Activated B cell treated with CpG ODN at 0.5 μM for 24 hours (primary cell): Measurements from ENCODE around the gene VAV2. TPM values are rescaled to one million over a fixed set of nuclear protein-coding genes. Genes with fewer than 3 reads are reported as not detected.
A peak's percentile ranks its signal among the peaks of the same experiment; 100 is the strongest.

Experiments used
- ATAC-seq: fragments of 200-7000 bp; cut with Tn5 transposase; one replicate; pipeline ENCODE4 v1.10.0; 2021; ENCODE audit warnings: low read depth, mild to moderate bottlenecking, moderate library complexity
- CTCF ChIA-PET: fragments of 350-600 bp; sonication (Branson Sonifier 250); formaldehyde crosslinking; loops from one replicate; lab custom pipeline; 2021; ENCODE audit warnings: antibody characterized with exemption; lab: Charles Lee
- POLR2A ChIA-PET: fragments of 350-600 bp; sonication (Branson Sonifier 250); formaldehyde crosslinking; loops from one replicate; lab custom pipeline; 2021; ENCODE audit warnings: antibody characterized with exemption; lab: Charles Lee
- DNase-seq: peaks from one replicate; pipeline ENCODE4 v3.0.0; 2022
- H3K27ac Mint-ChIP-seq: one replicate; pipeline ENCODE4 v1.8.0; 2020; ENCODE audit warnings: mixed read lengths
- H3K27me3 Mint-ChIP-seq: one replicate; pipeline ENCODE4 v1.8.0; 2021; ENCODE audit warnings: mixed read lengths
- H3K36me3 Mint-ChIP-seq: one replicate; pipeline ENCODE4 v1.8.0; 2021; ENCODE audit warnings: low read depth, mixed read lengths
- H3K4me1 Mint-ChIP-seq: one replicate; pipeline ENCODE4 v1.8.0; 2021; ENCODE audit warnings: mixed read lengths
- H3K4me3 Mint-ChIP-seq: one replicate; pipeline ENCODE4 v1.8.0; 2020; ENCODE audit warnings: mild to moderate bottlenecking, mixed read lengths
- H3K9me3 Mint-ChIP-seq: one replicate; pipeline ENCODE4 v1.8.0; 2020; ENCODE audit warnings: mixed read lengths
- intact Hi-C: fragments of 100-400 bp; cut with micrococcal nuclease; formaldehyde crosslinking; loops from one replicate; pipeline ENCODE4 v1.15.1; 2024
- total RNA-seq: library from RNA; stranded (reverse); gene quantifications from 2 replicates; pipeline ENCODE4 v1.2.3, GENCODE V29; 2022
- TF ChIP-seq, protein P1 (sequence below): fragments of 200-600 bp; IDR thresholded peaks from one replicate; pipeline ENCODE4 v1.8.0; 2022; ENCODE audit warnings: antibody characterized with exemption, mild to moderate bottlenecking

The VAV2 gene
- total RNA-seq, 1 donor from 2014 or later: 99.6 TPM

DNA sequence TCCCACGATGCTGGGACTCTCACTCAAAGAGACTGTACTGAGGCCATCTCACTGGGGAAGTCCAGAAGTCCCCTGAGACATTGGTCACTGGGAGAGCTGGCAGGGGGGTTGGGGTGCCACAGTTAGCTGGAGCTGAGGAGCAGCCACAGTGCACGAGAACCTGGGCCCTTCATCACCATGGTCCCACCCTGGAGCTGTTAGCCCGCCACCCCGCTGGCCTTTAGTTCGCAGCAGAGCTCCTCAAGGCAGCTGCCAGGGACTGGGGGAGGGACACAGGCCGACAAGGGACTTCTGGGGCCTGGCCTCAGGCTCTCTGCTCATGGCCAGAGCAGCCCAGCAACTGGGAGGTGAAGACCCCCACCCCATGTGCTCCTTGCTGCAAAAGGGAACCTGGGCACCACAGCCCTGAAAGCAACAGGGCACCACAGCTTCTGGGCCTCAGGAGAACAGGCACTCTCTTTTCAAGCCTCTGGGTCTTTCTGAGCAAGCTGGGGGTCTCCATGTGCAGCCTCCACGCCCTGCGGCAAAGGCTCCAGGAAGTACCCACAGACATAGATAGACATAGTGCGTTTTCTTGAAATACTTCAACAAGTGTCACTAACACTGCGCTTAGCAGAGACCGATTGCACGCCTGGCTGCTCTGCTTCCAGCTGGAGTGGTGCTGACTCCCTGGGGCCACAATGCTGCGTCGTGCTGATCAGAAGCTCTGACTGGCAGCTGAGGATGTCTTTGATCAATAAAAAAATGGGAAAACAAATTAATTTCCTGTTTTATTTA, 46.0 kb downstream of the VAV2 start:
- DNase-seq: peak; percentile 51
- peaks cover 77% of the 10 kb centered on the region for H3K4me1 Mint-ChIP-seq
- intact Hi-C loops: loop anchor here (1.0 to 2.0 kb wide), 7 partner anchors 8 to 159 kb away; partner anchors contain the start of gene VAV2
- H3K9me3 Mint-ChIP-seq: no peaks in the 10 kb centered on the region
- POLR2A ChIA-PET: interaction anchor here (0.7 to 5.7 kb wide), 14 partner anchors 10 to 298 kb away, joined by 3 to 97 read pairs (median 6); partner anchors contain the start of gene VAV2
- CTCF ChIA-PET: interaction anchor here (0.6 to 2.0 kb wide), 6 partner anchors 10 to 163 kb away, joined by 3 to 17 read pairs (median 6); no protein-coding TSS in a partner anchor
- H3K27ac Mint-ChIP-seq: peak overlapping the region; percentile 94
- TF ChIP-seq, protein P1, sequence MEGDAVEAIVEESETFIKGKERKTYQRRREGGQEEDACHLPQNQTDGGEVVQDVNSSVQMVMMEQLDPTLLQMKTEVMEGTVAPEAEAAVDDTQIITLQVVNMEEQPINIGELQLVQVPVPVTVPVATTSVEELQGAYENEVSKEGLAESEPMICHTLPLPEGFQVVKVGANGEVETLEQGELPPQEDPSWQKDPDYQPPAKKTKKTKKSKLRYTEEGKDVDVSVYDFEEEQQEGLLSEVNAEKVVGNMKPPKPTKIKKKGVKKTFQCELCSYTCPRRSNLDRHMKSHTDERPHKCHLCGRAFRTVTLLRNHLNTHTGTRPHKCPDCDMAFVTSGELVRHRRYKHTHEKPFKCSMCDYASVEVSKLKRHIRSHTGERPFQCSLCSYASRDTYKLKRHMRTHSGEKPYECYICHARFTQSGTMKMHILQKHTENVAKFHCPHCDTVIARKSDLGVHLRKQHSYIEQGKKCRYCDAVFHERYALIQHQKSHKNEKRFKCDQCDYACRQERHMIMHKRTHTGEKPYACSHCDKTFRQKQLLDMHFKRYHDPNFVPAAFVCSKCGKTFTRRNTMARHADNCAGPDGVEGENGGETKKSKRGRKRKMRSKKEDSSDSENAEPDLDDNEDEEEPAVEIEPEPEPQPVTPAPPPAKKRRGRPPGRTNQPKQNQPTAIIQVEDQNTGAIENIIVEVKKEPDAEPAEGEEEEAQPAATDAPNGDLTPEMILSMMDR: no peak
- no peaks in the 10 kb centered on the region for H3K27me3 Mint-ChIP-seq
- peaks cover 19% of the 10 kb centered on the region for H3K36me3 Mint-ChIP-seq
- H3K4me3 Mint-ChIP-seq: peak overlapping the region; percentile 82
- peak; percentile 61 for ATAC-seq

DNA sequence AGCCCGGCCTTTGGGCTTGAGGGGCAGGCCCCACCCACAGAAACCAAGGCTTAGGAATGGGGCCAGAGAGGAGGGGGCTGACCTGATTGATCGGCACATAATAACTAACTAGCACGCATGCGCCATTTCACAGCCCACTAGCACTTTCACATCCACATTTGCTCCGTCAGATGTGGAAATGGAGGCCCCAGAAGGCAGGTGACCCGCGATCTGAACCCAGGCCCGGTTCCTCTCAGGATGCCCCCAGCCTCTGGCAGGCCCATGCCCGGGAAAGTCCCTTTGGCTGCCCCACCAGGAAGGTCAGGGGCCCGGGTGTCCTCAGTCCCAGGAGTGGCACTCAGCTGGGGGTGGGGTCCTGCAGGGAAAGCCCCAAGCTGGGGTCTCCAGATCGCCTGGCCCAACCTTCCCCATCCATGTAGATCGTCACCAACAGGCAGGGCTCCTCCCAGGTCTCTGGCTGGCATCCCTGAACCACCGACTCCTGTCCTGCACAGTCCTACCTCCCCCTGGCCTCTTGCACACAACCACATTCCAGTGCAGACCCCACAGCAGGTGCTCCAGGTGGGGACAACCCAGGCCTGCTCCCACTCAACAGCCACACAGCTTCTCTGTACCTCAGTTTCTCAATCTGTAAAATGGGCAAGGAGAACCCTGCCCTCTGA, 46.7 kb downstream of the VAV2 start:
- ATAC-seq: peak; percentile 71
- POLR2A ChIA-PET: interaction anchor here (0.6 to 5.7 kb wide), 15 partner anchors 10 to 298 kb away, joined by 3 to 97 read pairs (median 5); partner anchors contain the start of gene VAV2
- intact Hi-C loops: loop anchor here (1.0 to 2.0 kb wide), 5 partner anchors 15 to 153 kb away; partner anchors contain the start of gene VAV2

DNA sequence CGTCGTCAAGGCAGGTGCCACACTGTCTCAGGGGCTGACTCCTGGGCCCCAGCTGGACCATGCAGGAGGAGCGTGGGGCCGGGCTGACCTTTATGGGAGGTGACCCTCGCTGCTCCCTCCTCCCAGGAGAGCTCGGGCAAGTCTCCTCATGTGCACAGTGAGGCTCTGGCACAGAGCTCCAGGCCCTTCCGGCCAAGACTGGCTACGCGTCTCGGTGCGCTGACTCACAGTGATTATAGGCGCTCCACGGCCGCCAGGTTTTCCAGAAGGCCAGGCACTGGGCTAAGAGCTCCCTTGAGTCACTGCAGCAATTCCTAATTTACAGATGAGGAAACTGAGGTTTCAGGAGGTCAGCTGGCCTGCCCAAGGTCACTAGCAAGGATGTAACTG, 47.4 kb downstream of the VAV2 start:
- no peaks in the 10 kb centered on the region for H3K27me3 Mint-ChIP-seq
- peak overlapping the region; percentile 94 for H3K27ac Mint-ChIP-seq
- ChIA-PET CTCF (interaction anchor here (1.6 kb wide), 1 partner anchor 49 kb away, joined by 5 read pairs; no protein-coding TSS in a partner anchor), POLR2A (interaction anchor here (0.6 to 5.7 kb wide), 6 partner anchors 9 to 162 kb away, joined by 3 to 97 read pairs (median 6); partner anchors contain the start of gene VAV2)
- H3K9me3 Mint-ChIP-seq: no peaks in the 10 kb centered on the region
- H3K4me3 Mint-ChIP-seq: peak overlapping the region; percentile 82
- H3K4me1 Mint-ChIP-seq: peaks cover 77% of the 10 kb centered on the region
- DNase-seq (no peak), ATAC-seq (no peak)
- TF ChIP-seq, protein P1: no peak
- intact Hi-C loops: loop anchor here (1.0 to 2.0 kb wide), 5 partner anchors 16 to 152 kb away; partner anchors contain the start of gene VAV2
- H3K36me3 Mint-ChIP-seq: peaks cover 28% of the 10 kb centered on the region

More for the DNA sequence above, 46.7 kb downstream of the VAV2 start:
- Mint-ChIP-seq H3K4me1 (peaks cover 76% of the 10 kb centered on the region), H3K9me3 (no peaks in the 10 kb centered on the region), H3K4me3 (peak overlapping the region; percentile 82), H3K36me3 (peaks cover 24% of the 10 kb centered on the region), H3K27ac (peak overlapping the region; percentile 94), H3K27me3 (no peaks in the 10 kb centered on the region)
- CTCF ChIA-PET: interaction anchor here (1.2 to 2.0 kb wide), 5 partner anchors 10 to 163 kb away, joined by 3 to 17 read pairs (median 9); no protein-coding TSS in a partner anchor
- DNase-seq: peak; percentile 72
- TF ChIP-seq, protein P1: no peak

DNA sequence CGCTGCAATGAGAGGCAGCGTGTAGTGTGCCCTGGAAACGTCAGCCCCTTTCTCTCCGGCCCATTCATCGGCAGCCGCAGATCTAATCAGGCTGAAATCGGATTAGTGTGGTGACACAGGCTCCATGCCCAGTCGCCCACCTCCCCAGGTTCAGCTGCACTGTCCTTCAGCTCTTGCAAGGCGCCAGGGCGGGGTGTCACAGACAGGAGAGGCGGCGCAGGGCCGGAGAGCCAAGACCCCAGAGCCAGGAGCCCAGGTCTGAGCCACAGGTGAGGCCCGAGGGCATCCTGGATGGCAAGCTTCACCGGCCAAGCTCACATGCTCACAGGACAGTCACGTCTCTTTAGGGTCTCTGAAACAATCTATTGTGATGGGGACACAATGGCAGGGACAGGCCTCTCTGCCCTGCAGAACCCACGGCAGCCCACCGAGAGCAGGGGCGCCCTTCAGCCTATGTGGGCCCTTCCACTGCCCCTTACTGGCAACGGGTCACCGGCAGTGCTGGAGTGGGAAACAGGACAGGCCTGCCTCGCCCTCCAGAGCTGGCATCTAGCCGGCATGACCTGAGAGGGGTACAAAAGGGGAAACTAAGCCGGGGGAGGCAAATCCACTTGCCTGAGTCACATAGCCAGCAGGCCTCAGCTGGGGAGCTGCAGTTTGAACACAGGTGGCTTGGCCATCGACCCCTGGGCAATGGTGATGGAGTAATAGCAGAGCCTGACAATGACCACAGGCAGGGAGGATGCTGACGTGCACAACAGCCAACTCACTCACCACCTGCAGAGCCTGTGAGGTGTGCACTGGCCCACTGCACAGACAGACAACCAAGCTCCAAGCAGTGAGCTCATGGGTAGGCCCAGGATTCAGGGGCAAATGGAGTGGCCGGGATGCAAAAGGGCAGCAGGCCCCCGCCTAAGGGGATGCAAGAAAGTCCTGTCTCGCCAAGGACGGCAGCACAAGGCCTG, 48.1 kb downstream of the VAV2 start:
- DNase-seq: no peak
- Mint-ChIP-seq H3K9me3 (no peaks in the 10 kb centered on the region), H3K4me3 (peak overlapping the region; percentile 8), H3K4me1 (peaks cover 77% of the 10 kb centered on the region), H3K36me3 (peaks cover 27% of the 10 kb centered on the region), H3K27ac (peak overlapping the region; percentile 61), H3K27me3 (no peaks in the 10 kb centered on the region)
- POLR2A ChIA-PET: interaction anchor here (1.1 to 5.7 kb wide), 4 partner anchors 12 to 161 kb away, joined by 3 to 97 read pairs (median 18); partner anchors contain the start of gene VAV2
- ATAC-seq: no peak
- TF ChIP-seq, protein P1: no peak
- intact Hi-C loops: loop anchor here (2.0 kb wide), 2 partner anchors 17 to 151 kb away; no protein-coding TSS in a partner anchor
- CTCF ChIA-PET: interaction anchor here (1.6 kb wide), 1 partner anchor 49 kb away, joined by 5 read pairs; no protein-coding TSS in a partner anchor
